Measurements from ENCODE around the gene ACTR8. TPM values are rescaled to one million over a fixed set of nuclear protein-coding genes. Genes with fewer than 3 reads are reported as not detected.
A peak's percentile ranks its signal among the peaks of the same experiment; 100 is the strongest.

The ACTR8 gene
- total RNA-seq, 2 experiments from 2014 or later, result 39.6 to 48.7 TPM

DNA sequence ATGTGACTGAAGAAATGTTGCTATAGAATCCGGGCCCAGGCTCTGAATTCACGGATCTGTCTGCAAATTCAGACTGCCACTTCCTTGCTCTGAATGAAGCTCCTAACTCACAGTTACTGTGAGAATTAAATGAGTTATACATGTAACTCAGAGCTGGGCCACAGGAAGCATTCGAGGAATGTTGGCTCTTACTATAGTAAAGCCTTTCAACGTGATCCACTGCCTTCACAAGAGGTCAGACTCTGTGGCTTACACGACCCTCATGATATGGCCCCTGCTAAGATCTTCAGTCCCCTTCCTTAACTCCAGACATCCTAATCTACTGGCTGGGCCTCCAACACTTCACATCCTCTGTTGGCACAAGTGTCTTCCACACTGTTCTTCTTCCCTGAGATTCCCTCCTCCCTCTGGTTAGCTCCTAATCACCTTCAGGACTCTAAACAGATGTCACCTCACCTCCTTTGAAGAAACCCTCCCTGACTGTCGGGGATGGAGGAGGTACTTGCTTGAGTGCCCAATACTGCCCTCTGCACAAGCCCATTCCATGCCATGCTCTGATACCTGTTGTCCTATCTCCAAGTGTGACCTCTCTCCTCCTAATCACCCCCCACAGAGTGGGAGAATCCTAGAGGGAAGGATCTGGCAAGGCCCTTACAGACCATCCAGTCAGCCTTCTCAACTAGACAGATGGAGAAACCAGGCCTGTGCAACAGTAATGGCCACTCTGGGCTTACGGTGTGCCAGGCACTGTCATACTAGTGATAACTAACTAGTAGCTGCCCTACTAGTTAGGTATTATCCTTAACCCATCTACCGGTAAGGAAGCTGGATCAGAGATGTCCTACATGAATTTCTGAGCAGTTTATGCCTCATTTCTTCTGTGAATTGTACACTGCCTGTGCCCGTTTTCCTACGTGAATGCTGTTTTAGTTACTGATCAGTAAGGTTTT, 1.3 kb downstream of the ACTR8 start:
- no peaks in the 10 kb centered on the region for H3K9me2 ChIP-seq (ENCODE audit: insufficient read depth, low read length)
- peaks cover 16% of the 10 kb centered on the region for H3K4me1 ChIP-seq (ENCODE audit: insufficient read depth, low read length, poor library complexity, severe bottlenecking)
- H3K4me3 ChIP-seq (ENCODE audit: low read depth, low read length, poor library complexity, severe bottlenecking), result peak overlapping the region; percentile 82
- peaks cover 71% of the 10 kb centered on the region for H3K36me3 ChIP-seq (ENCODE audit: insufficient read depth, low read length)
- no peaks in the 10 kb centered on the region for H4K20me1 ChIP-seq (ENCODE audit: insufficient read depth, low read length)
- H3K27ac ChIP-seq (ENCODE audit: low read depth, low read length, poor library complexity, severe bottlenecking), result peak overlapping the region; percentile 74
- intact Hi-C loops (cut with micrococcal nuclease; ENCODE audit: unreplicated experiment), result no loop called here
- peak overlapping the region; percentile 78 for H3K4me2 ChIP-seq (ENCODE audit: low read length)
- CTCF ChIA-PET (ENCODE audit: unreplicated experiment), result no interaction called here
- peaks cover 20% of the 10 kb centered on the region for H3K79me2 ChIP-seq (ENCODE audit: insufficient read depth, low read depth, low read length)
- POLR2A ChIA-PET, result interaction anchor here (0.6 to 1.9 kb wide), 12 partner anchors 9 to 1938 kb away, joined by 3 to 15 read pairs (median 4); partner anchors contain the start of gene SELENOK
- BruUV-seq (replicated peaks), result no TSS peak
- no peaks in the 10 kb centered on the region for H3K9me3 ChIP-seq (ENCODE audit: low read length)
- peak overlapping the region; percentile 91 for H2AFZ ChIP-seq (ENCODE audit: low read length)
- DNase-seq (ENCODE audit: low spot score), result no peak
- no peak for TF ChIP-seq EZH2phosphoT487 (IDR thresholded peaks at IDR 0.05; ENCODE audit: borderline replicate concordance, low read depth, low read length)
- TF ChIP-seq, protein P1, sequence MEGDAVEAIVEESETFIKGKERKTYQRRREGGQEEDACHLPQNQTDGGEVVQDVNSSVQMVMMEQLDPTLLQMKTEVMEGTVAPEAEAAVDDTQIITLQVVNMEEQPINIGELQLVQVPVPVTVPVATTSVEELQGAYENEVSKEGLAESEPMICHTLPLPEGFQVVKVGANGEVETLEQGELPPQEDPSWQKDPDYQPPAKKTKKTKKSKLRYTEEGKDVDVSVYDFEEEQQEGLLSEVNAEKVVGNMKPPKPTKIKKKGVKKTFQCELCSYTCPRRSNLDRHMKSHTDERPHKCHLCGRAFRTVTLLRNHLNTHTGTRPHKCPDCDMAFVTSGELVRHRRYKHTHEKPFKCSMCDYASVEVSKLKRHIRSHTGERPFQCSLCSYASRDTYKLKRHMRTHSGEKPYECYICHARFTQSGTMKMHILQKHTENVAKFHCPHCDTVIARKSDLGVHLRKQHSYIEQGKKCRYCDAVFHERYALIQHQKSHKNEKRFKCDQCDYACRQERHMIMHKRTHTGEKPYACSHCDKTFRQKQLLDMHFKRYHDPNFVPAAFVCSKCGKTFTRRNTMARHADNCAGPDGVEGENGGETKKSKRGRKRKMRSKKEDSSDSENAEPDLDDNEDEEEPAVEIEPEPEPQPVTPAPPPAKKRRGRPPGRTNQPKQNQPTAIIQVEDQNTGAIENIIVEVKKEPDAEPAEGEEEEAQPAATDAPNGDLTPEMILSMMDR (conservative IDR thresholded peaks at IDR 0.05; ENCODE audit: low read length), result no peak

DNA sequence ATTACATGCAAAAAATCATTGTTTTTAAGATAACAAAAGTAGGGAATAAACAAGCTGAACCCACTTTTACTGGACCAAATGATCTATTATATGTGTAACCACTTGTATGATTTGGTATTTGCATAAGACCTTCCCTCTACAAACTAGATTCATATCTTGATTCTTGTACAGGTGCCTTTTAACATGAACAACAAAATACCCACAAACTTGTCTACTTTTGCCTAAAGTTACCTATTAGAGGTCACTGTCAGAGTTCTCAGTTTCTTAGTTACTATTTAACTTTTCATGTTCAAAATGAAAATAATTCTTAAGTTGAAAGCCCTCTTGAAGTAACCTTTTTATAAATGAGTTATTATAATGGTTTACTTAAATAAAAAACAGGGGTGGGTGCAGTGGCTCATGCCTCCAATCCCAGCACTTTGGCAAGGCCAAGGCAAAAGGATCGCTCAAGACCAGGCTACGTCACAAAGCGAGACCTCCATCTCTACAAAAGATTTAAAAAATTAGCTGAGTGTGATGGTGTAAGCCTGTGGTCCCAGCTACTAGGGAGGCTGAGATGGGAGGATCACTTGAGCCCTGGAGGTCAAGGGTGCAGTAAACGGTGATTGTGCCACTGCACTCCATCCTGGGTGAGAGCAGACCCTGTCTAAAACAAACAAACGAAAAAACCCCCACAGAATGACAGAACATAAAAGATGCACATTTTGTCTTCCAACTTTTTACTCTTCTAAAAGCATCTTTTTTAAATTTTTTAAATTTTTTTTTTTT, 16.0 kb downstream of the ACTR8 start:
- Histone ChIP-seq H3K9me2 (ENCODE audit: insufficient read depth, low read length) (no peaks in the 10 kb centered on the region), H3K9me3 (ENCODE audit: low read length) (no peaks in the 10 kb centered on the region), H3K4me1 (ENCODE audit: insufficient read depth, low read length, poor library complexity, severe bottlenecking) (peaks cover 5% of the 10 kb centered on the region), H3K79me2 (ENCODE audit: insufficient read depth, low read depth, low read length) (no peaks in the 10 kb centered on the region), H3K4me2 (ENCODE audit: low read length) (no peak overlapping the region), H3K36me3 (ENCODE audit: insufficient read depth, low read length) (peaks cover 97% of the 10 kb centered on the region), H2AFZ (ENCODE audit: low read length) (no peak overlapping the region), H4K20me1 (ENCODE audit: insufficient read depth, low read length) (no peaks in the 10 kb centered on the region), H3K4me3 (ENCODE audit: low read depth, low read length, poor library complexity, severe bottlenecking) (no peak overlapping the region), H3K27ac (ENCODE audit: low read depth, low read length, poor library complexity, severe bottlenecking) (no peak overlapping the region)
- ChIA-PET CTCF (ENCODE audit: unreplicated experiment) (no interaction called here), POLR2A (interaction anchor here (0.6 kb wide), 1 partner anchor 122 kb away, joined by 3 read pairs; no protein-coding TSS in a partner anchor)
- TF ChIP-seq, protein P1 (conservative IDR thresholded peaks at IDR 0.05; ENCODE audit: low read length), result no peak
- TF ChIP-seq EZH2phosphoT487 (IDR thresholded peaks at IDR 0.05; ENCODE audit: borderline replicate concordance, low read depth, low read length), result no peak
- no TSS peak for BruUV-seq (replicated peaks)
- intact Hi-C loops (cut with micrococcal nuclease; ENCODE audit: unreplicated experiment), result no loop called here
- DNase-seq (ENCODE audit: low spot score), result no peak
